HG02981 (cell line): ENCODE results near the gene NEK10.
A peak's percentile ranks its signal among the peaks of the same experiment; 100 is the strongest.

Source experiments
- ATAC-seq: cut with Tn5 transposase; IDR thresholded peaks from one replicate; pipeline ENCODE4 v1.9.1; 2021; ENCODE audit warnings: mild to moderate bottlenecking, moderate library complexity; ENCODE audit not compliant: unreplicated experiment

Gene NEK10

DNA sequence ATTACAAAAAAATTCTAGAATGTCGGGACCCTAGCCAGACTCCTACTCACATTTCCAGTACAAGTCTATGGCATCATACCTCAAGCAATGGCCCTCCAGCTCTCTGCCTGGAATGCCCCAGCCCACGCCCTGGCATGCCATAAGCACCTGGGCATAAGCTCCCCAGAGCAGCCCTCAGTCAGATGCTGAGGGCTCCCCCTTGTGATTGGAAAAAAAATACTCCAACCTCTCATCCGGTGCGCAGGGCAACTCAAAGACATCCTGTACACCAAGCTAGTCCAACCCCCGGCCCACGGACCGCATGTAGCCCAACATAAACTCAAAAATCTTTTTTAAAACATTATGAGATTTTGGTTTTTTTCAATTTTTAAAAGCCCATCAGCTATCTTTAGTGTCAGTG lies 115.4 kb downstream of the NEK10 start:
- ATAC-seq, result peak; percentile 96

DNA sequence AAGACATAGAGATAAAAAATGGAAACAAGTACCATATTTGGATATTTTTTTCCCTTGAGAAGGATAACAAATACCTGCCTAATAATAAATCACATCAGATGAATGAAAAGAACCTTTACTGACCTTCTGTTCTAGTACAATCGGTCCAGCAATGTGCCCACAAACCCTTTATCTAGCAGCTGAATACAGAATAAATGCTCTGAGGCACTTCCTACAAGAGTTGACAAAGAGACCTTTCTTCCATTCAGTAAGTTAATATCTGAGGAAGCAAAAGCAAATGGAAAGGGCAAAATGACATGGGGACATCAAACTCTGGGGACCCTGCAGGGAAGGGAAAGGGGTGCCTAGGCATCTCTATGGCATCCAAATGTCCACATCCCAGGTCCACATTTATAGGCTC lies 115.8 kb downstream of the NEK10 start:
- ATAC-seq, result no peak

DNA sequence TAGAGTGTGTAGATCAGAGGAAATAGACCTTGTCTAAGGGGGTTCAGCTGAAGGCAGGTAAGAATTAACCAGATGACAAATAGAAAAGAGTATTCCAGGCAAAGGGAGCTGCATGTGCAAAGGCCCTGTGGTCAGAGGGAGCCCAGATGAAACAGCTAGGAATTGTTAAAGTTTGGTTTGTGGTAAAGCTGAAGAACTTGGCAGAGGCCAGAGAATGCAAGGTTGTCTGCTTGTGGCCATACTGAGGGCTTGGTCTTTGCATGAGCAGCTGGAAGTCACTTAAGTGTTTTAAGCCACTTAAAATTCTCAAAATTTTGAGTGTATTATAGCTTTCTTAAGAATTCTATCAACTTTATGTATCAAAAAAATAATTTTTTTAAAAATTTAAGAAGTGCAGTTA lies 116.5 kb downstream of the NEK10 start:
- ATAC-seq, result no peak

DNA sequence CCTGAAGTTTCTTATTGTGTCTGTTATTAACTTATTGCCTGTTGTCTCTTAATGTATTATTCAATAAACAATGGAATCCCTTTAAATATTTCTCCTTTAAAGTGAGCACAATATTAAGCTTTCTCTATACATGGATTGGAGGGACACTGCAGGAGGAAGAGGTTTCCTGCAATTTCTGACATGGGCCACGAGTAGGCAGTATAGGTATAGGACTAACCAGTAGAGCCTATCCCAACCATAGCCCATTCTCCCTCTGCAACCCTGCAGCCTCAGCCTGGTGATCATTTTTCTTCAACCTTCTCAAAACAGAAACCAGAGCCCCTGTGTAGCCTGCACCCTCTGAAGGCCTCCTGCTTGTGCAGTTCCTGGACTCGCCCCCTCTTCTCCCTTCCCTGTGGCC lies 124.8 kb downstream of the NEK10 start:
- ATAC-seq, result no peak

DNA sequence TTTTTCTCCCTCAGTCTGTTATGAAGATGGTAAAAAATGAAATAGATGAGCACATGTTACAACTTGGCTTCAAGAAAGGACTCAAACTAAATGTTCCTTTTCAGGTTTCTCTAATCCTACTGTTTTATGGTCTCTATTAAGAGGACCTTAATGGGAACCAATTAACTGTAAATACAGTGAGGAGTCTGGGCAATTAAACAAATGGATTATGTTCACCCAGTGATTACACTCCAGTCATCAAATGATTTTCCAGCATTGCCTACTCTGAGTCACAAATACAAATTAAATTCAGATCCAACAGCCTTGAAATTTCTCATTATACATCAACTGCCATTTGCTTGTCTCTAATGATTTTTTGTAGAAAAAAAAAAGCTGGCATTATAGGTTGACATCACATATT lies 129.2 kb downstream of the NEK10 start:
- no peak for ATAC-seq

- peak; percentile 72 for ATAC-seq
These were observed 140.4 kb downstream of the NEK10 start for GRCh38 chr3:27228805-27229204.

DNA sequence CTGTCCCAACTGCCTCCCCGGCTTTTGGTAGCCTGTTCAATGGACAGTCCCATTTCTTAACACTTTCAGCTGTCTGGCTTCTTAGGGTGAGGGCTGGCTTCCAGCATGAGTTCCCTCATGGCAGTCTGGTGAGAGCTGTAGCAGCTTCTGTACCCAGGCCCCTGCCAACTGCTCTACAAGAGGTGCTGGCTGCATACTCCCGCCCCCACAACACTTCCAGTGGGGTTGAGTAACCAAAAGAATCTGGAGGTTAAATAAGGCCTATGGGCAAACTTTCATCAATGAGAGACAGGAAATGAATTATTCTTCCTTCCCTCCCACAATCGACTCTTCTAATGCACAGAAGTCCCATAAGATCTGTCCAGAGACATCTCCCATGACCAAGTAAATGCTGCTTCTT lies 145.0 kb downstream of the NEK10 start:
- ATAC-seq, result no peak

- ATAC-seq, result no peak
These were observed 147.8 kb downstream of the NEK10 start for GRCh38 chr3:27221264-27221932.

- ATAC-seq, result no peak
These were observed 149.0 kb downstream of the NEK10 start for GRCh38 chr3:27220166-27220565.

DNA sequence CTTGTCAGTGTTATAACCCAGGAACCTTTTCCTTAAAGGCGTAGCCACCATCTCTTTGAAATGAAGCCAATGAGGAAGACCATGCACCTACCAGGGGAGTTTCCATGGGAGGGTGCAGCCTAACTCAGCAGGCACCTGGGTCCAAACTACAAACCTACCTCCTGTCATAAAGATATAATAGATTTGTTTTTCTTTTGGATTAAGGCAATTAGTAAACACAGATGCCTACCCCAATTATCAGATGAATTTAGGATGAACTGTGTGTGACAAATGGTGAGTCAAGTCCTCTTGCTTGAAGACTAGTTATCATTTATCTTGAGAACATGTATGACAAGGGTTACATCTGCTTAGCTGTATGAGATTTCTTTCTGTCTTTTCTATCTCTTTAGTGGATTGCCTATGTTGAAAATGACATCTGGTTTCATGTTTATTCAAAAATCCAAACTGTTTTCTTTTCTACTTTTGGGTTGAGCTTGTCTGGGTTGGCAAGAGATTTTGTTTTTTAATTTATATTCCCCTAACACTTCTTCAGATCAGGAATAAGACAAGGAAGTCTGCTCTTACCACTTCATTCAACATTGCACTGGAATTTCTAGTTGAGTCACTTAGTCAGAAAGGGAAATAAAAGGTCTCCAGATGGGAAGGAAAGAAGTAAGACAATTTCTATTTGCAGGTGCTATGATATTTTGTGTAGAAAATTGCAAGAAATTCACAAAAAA lies 149.9 kb downstream of the NEK10 start:
- ATAC-seq, result no peak

- ATAC-seq, result no peak
These were observed 152.1 kb downstream of the NEK10 start for GRCh38 chr3:27216955-27217552.

DNA sequence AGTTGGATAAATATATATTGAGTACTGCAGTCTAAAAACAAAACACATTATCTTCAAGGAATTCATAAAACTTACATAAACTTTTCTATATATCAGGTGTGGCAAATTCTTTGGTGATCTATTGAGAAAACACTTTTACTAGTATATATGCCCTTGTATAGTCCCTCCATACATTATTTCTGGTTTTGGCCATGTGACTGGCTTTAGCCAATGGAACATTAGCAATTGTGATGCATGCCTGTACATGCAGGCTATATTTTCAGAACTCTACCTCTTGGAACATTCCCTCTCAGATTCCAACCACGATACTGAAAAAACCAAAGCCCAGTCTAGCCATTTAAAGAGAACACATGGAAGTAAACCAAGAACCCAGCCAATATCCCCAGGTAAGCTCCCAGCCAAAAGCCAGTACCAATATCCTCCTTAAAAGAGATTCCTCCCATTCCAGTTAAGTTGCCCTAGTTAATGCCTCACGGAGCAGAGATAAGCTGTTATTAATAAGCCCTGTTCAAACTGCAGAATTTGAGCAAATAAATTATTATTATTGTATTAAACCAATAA lies 152.8 kb downstream of the NEK10 start:
- ATAC-seq, result no peak

DNA sequence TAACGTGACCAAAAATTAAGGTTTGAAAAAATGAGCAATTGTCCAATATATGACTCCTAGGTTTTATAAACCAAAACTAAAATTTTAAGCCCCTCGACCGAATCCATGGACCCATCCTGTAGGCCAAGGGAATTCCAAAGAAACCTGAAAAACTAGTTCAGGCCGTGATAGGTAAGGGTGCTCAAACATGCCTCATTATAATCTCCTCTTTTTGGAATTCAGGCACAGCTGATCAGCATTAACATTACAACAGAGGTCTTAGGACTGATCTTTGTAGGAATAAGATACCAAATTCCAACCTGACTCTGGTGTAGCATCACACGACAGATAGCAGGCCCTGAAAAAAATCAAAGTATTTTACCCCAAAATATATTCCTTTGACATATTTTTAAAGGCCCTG lies 155.7 kb downstream of the NEK10 start:
- no peak for ATAC-seq

DNA sequence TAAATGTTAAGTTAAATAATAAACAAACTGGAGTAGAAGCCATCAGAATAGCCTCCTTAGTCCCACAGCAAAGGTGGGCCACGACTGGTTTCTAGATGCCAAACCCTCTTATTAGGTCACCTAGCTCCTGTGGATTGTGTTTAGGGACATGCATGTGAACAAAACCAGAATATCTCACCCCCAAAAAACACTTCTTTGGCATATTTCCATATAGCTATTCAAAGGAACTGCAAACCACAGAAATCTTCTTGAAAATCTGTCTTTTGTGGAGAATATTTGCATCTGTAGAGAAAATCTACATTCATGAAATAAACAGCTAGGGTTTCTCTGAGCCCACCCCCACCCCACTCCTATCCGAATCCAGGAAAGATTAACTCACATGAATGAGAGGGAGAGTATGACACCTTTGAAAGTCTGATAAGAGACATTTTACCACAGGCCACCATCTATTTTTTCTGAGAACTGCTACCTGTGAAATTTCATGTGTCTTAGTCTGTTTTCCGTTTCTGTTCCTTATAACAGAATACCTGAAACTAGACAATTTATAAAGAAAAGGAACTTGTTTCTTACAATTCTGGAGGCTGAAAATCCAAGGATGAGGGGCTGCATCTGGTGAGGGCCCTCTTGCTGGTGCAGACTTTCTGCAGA lies 159.4 kb downstream of the NEK10 start:
- ATAC-seq, result peak; percentile 71

- peak; percentile 6 for ATAC-seq
These were observed 160.1 kb downstream of the NEK10 start for GRCh38 chr3:27208961-27209616.

DNA sequence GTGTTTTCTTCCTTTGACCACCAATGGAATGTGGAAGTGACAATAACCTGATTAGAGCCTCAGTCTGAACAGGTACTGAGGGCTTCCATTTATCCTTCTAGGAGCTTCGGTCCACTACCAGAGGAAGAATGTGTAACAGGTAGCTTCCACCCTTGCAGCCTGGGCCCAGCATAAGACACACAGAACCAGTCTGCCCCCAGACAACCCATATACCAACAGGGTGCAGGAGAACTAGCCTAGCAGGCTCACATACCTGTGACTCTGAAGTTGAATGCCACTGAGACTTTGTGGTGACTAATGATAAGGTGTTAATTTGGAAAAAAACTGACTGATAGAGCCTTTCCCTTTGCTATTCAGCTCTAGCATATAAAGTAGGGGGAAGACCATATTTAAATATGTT lies 166.2 kb downstream of the NEK10 start:
- ATAC-seq, result no peak

DNA sequence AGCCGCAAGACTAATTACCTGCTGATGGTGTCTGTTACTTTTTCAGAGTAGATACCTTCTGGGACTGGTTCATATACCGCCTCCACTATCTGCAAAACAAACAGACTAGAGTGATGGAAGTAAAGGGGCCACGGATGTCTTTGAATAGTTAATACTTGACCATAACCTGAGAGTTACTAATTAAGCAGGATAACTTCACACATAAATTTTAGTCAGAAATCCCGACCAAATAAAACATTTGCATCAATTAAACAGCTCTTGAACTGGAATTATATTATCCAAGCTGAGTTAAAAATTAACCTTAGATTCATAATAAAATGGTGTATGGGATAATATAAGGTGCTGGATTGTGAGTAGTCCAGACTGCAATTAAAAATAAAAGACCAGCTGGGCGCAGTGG lies 167.7 kb downstream of the NEK10 start:
- ATAC-seq, result no peak

DNA sequence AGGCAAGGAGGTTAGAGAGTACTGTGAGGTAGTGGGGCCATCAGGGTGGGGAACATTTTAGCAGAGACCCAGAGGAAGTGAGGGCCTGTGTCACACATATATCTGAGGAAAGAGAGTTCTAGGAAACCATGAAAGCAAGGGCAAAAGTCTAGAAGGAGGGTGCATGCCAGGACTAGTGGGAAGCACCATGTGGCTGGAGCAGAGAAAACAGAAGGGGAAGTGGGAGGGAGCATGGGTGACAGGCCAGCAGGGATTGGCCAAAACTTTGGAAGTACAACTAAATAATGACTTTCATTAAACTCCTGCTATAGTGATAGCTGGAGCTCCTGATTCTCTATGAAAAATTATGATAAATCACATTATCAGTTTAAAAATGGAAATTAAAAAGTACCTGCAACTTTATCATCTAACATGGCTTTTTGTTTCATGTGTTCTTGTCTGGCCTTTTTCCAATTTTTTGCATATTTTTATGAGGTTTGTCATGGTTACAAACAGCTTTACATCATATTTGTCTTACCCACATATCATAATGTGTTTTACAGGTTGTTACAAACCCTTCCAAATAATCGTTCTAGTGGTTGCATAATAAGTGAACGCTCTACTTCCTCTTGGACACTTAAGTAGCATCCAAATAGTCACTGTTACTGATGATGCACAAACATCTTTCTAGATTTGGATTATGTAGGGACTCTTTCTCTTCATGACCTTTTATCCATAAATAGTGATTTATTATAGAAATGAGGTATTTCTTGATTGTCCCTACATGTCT lies 168.3 kb downstream of the NEK10 start:
- no peak for ATAC-seq

DNA sequence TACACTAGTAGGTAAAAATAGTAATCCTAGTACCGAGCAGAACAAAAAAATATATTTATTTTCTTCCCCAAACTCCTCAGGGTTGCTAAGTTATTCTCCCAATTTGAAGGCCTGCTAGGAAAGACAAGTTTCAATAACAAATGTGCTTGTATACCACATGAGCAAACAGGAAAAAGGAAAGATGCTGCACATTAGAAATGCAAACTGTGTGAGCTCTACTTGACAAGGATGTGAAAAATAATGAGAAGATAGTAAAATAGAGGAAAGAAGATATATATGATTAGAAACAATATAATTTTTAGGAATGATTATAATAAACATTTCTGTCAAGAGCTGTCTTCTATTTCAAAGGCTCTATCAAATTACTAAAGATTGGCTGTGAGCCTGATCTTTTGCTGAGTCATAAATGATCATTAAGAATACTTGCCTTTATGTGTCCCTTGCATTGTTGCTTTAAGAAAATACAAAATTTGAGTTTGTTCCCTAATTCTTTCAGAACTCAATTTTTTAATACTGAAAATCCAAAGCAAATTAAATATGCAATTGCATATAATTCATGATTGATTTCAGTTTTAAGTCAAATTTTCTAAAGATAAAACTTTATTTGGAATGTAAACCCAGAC lies 174.2 kb downstream of the NEK10 start:
- ATAC-seq, result no peak

DNA sequence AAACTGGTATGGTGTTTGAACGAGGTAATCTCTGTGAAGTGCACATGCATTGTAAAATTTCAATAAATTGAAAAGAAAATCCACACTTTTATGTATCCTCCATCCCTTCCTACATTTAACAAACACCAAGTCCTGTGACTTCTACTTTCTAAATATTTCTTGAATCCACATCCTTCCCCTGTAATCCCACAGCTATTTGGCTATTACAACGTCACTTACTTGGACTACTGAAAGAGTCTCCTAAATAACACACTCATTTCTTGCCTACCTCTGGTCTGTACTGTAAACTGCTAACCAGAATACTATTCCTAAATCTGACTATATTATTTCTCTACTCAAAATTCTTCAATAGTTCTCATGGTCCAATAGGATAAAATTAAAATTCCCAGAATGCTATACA lies 176.1 kb downstream of the NEK10 start:
- ATAC-seq, result no peak
